Ureter (tissue), 1 donor: Measurements from ENCODE around the gene RHOF. TPM values are rescaled to one million over a fixed set of nuclear protein-coding genes. Genes with fewer than 3 reads are reported as not detected.

Source experiments
- DNase-seq: peaks from one replicate; pipeline ENCODE4 v3.0.0-alpha.2; 2020; ENCODE audit warnings: low spot score
- total RNA-seq: library from RNA; stranded (reverse); gene quantifications from one replicate; pipeline ENCODE4 v1.2.4, GENCODE V29; 2023
- donor health status: DM: yes; HTN: yes; CAD: no.

Gene RHOF
- total RNA-seq, 1 donor from 2014 or later, result 20.5 TPM

GRCh38 chr12:121819212-121819949 lies 25.9 kb upstream of the RHOF start:
- DNase-seq, result no peak

DNA sequence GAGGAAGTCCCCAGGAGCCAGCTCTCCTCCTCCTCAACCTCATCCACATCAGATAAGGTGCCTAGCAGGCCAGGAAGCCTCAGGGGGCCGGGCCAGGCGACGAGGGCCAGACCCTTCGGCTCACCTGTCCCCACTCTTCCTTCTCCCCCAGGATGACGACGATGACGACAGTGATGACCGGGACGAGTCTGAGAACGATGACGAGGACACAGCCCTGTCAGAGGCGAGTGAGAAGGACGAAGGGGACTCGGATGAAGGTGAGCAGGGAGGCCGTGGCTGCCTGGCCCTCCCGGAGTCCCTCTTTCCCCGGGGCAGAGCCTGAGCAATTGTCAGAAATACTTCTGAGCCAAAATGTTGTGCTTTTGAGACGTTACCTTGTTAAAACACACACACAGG lies 24.2 kb upstream of the RHOF start:
- DNase-seq, result no peak

DNA sequence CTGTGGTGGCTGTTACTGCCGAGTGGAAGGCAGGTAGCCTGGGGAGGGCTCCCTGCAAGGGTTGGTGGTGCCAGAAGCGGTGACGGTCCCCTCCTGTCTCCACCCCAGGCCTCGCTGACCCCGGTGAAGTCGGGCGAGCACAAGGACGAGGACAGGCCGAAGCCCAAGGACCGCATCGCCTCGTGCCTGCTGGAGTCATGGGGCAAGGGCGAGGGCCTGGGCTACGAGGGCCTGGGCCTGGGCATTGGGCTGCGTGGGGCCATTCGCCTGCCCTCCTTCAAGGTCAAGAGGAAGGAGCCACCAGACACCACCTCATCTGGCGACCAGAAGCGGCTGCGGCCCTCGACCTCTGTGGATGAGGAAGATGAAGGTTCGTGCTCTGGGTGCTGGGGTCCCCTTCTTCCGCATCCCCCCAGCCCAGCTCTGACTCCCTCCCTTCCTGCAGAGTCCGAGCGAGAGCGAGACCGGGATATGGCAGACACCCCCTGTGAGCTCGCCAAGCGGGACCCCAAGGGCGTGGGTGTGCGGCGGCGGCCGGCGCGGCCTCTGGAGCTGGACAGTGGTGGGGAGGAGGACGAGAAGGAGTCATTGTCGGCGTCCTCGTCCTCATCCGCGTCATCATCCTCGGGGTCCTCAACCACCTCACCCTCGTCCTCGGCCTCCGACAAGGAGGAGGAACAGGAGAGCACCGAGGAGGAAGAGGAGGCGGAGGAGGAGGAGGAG lies 23.6 kb upstream of the RHOF start:
- DNase-seq, result no peak

GRCh38 chr12:121815263-121815662 lies 21.8 kb upstream of the RHOF start:
- DNase-seq, result no peak

DNA sequence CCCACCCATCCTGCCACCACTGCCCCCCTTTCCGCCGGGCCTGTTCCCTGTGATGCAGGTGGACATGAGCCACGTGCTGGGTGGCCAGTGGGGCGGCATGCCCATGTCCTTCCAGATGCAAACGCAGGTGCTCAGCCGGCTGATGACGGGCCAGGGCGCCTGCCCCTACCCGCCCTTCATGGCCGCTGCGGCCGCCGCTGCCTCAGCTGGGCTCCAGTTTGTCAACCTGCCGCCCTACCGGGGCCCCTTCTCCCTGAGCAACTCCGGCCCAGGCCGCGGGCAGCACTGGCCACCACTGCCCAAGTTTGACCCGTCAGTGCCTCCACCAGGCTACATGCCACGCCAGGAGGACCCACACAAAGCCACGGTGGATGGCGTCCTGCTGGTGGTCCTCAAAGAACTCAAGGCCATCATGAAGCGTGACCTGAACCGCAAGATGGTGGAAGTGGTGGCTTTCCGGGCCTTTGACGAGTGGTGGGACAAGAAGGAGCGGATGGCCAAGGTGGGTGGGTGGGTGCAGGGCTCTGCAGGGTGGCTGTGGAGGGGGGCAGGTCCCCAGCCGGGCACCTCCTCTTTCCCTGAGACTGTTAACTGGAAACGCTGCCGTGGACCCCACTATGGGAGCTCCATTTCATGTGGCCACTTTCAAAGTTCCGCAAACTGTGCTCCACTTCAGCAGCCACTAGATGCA lies 21.1 kb upstream of the RHOF start:
- DNase-seq, result no peak

- DNase-seq, result no peak
Observed at GRCh38 chr12:121813951-121814350, 20.5 kb upstream of the RHOF start.

GRCh38 chr12:121812921-121813896 lies 19.7 kb upstream of the RHOF start:
- no peak for DNase-seq

GRCh38 chr12:121812320-121812871 lies 18.9 kb upstream of the RHOF start:
- DNase-seq, result peak; percentile 80

DNA sequence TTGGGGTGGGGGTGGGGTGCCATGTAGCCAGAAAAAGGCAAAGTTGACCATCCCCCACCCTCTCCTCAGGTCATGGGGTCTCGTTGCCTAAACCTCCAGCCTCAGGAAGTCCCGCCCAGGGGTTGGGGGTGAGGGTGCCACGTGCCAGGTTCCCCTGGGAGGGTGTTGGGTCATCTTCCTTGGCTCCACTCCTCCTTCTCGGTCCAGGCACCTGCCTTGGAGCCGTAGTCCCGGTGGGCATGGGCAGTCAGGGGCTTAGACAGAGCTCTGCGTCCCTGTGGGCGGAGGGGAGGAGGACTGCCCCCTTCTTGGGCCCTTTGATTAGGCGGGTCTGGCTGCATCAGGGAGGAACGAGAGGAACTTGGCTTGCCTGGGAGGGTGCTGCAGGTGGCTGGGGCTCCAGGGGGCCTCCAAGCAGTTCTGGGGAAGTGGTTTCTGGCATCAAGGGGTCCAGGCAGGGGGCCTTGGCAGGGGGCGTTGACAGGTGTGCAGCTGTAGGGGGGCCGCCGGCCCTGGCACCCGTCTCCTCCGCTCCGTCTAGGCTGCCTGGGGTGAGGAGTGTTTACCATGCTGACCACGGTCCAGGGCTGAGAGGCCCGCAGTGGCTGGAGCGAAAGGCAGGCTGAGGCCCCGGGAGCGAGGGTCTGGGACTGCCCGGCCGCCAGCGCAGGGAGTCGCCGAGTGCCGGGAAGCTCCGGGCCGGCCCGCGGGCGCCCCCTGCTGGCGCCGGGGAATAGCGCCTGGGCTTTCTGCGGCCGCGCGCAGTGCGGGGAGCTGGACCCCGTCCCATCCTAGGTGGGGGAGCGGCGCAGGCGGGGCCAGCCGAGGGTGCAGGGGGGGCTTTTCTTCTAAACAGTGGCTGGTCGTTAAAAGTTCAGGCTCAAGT lies 18.2 kb upstream of the RHOF start:
- DNase-seq, result peak; percentile 72

DNA sequence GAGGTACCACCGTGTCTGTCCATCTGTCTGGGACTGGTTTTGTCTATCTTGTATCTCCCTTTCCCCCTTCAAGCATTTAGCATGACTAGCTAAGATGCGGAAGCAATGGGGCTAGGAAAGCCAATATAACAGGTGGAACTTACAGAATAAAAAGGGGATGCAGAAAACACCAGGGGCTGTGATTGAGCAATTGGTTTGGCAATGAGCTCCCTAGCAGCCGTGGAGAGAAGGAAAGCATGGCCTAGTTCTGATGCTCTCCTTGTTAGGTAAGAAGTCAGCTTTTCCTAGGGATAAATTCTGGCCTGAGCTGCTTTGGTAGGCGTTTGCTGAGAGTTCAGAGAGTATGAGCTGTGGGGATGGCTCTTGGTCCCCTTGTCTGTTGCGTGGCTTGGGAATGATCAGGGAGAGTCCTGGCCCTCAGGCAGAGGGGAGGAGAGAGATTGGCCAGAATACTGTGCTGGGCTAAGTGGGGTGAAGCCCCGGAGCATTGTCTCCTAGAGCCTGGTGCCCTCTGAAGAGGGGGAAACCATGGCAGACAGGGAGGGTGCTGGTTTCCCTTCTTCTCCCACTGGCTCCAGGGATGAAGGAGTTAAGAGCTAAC lies 17.4 kb upstream of the RHOF start:
- no peak for DNase-seq

GRCh38 chr12:121810234-121810817 lies 16.8 kb upstream of the RHOF start:
- DNase-seq, result no peak

GRCh38 chr12:121809712-121810116 lies 16.2 kb upstream of the RHOF start:
- DNase-seq, result no peak

GRCh38 chr12:121808623-121809022 lies 15.1 kb upstream of the RHOF start:
- no peak for DNase-seq

DNA sequence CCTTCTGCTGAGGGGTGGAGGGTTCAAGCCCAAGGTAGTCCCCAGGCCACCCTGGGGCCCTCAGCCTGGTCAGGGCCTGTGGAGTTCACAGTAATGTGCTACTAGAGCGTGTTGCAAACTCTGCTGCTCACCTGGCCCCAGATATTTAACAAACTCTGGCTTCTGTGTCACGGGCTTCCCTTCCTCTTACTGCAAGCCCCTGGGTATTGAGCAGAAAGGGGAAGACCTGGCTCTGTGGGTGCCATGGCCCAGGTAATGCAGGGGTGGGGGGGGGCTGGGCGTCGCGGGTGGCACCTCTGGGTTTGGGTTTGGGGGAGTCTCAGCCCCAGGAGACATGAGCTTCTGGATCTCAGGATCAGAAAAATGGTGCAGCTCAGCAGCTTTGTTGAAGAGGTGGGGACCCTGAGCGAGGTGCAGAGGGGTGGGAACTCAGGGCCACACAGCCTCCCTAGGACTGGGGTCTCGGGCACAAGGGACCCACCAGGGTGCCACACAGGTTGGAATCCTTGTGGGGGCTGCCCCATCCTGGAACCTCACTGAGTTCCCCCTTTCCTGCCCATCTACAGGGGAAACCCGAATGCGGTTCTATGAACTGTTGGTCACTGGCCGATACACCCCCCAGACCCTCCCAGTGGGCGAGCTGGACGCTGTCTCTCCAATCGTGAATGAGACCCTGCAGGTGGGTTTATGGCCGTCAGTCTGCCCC lies 14.3 kb upstream of the RHOF start:
- no peak for DNase-seq

DNA sequence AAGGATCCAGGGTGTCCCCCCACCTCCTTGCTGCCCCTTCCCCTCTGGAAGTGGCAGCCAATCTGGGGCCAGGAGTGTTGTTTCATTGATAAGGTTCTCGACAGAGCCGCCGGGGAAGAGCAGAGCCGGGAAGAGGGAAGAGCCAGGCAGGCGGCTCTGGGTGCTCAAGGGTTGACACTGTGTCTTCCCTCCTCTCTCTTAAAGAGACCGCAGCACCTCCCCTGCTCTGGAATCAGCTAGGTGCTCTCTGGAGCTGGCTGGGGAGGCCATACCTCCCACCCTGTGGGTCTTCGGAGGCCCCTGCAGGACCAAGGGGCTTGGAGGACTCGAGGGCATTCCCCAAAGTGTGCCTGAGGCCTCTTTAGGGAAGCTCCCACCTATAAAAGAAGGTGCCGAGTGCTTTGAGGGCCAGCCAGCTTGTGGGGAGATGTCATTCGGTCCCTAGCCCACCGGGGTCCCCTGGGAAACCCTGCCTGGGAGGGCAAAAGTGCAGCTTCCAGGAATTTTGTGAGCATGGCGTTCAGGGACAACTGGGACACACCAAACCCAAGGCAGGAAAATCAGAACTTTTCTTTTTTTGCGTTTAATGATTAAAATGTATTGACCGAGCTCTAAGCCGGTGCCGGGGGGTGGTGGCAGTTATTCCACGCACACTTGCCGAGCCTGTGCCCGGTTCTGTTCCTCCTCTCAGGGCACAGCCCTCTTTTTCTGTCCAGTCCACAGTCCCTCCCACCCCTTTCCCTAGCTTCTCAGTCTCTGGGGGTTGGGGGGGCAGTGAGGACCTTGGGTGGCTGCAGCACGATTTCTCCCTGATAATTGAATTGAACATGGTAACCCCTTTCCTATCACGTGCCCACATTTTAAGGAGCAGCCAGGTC lies 13.3 kb upstream of the RHOF start:
- no peak for DNase-seq

- DNase-seq, result no peak
Observed at GRCh38 chr12:121806009-121806545, 12.6 kb upstream of the RHOF start.

DNA sequence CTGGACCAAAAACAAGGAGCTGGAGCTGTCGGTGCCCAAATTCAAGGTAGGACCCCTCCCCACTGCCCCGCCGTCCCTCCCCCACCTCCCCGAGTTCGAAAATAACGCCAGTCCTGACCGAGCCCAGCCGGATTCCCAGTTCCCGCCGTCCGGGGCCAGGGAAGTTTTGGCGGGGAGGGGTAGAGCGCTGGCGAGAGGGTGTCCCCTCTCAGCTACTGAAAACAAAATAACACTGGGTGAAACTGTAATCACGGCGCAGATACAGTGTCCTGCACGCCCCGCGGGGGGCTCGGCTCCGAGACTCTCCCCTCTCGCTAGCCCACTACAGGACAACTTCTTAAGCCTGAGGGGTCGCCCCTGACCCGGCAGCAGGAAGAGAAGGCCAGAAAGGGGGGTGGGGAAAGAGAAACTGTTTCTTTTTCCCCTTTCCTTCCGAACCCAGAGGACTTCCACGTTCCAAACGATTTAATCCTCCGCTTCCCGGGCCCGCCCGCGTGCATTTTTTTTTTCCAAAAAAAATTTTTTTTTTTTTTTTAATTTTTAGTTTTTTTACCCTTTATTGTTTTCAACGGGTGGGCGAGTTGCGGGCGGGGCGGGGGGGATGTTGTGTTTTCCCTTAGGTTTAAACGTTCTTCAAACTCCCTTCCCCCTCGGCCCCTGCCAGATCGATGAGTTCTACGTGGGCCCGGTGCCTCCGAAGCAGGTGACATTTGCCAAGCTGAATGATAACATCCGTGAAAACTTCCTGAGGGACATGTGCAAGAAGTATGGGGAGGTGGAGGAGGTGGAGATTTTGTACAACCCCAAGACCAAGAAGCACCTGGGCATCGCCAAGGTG lies 11.9 kb upstream of the RHOF start:
- DNase-seq, result no peak
